Dendritic cell treated with granulocyte-macrophage colony-stimulating factor and Interleukin-4, amounts not matched to agents 40 ng/mL and 50 ng/mL, for 4 days (primary cell): ENCODE measurements around the gene DHRS3.

ENCODE experiments used
- H3K27ac Mint-ChIP-seq: one replicate; pipeline ENCODE4 v1.8.0; 2022; ENCODE audit warnings: mild to moderate bottlenecking, mixed read lengths
- H3K27me3 Mint-ChIP-seq: one replicate; pipeline ENCODE4 v1.8.0; 2022; ENCODE audit warnings: mild to moderate bottlenecking, mixed read lengths
- H3K36me3 Mint-ChIP-seq: one replicate; pipeline ENCODE4 v1.8.0; 2022; ENCODE audit warnings: low read depth, mixed read lengths
- H3K4me1 Mint-ChIP-seq: one replicate; pipeline ENCODE4 v1.8.0; 2022; ENCODE audit warnings: low read depth, mixed read lengths
- H3K4me3 Mint-ChIP-seq: one replicate; pipeline ENCODE4 v1.8.0; 2022; ENCODE audit warnings: mild to moderate bottlenecking, moderate library complexity, mixed read lengths
- H3K9me3 Mint-ChIP-seq: one replicate; pipeline ENCODE4 v1.8.0; 2022; ENCODE audit warnings: mixed read lengths
- intact Hi-C: fragments of 100-400 bp; cut with micrococcal nuclease; formaldehyde crosslinking; loops from one replicate; pipeline ENCODE4 v1.15.0; 2022

DHRS3 gene

DNA sequence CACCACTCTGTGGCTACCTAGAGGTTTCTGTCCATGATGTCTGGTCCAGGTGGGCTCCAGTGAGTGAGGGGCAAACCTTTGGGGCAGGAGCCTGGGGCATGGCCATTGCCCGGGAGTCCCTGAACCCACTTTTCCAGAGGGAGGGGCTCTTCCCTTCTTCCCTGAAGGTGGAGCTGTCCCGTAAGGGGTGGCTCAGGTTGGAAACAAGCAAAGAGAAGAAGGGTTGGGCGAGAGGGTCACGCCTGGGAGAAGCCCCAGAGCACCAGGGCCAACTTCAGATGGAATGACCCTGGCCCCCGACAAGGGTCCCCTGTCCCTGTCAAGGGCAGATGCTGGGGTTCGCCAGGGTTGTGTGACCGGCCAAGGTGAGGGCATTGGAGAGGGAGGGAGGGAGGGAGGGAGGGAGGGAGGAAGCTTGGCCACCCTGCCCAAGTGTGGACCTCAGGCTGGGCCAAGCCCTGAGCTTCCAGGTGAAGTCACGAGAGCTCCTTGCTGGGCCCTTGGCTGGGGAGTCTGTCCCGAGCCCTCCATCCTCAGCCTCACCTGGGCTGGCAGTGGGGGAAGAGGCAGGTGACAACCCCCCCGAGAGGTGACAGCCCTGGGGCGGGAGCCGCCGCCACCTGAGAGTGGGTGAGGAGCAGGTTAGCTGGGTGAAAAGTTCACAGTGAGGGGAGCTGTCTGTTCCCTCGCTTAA lies 69.6 kb downstream of the DHRS3 start:
- H3K27me3 Mint-ChIP-seq: peaks cover 2% of the 10 kb centered on the region

DNA sequence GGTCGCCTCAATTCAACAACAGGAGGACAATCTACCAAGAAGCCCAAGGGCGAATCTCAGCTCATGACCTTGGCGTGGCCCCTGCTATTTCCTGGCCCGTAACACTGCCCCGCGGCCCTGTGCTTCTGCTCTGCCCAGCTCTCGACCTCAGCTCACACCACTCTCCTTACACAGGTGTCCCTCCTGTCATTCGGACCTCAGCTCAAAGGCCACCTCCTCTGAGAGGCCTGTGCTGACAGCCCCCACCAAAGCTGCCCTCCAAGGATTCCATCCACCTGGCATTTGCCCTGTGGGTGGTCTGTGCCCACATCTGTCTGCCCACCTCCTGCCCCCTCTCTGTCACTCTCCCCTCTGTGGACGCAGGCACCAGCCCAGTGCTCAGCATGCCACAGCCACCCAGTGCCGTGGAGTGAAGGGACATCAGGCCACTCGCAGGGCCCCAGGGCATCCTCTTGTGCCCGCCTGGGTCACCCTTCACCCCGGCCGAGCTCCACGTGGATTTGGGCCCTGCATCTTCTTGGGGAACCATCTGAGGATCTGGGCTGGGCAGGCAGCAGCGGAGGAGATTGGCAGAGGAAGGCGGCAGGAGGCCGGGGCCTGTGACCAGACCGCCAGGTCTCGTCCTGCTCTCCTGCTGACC lies 70.3 kb downstream of the DHRS3 start:
- no peaks in the 10 kb centered on the region for H3K9me3 Mint-ChIP-seq

More for the DNA sequence above, 69.6 kb downstream of the DHRS3 start:
- H3K4me1 Mint-ChIP-seq: no peaks in the 10 kb centered on the region
- no peak overlapping the region for H3K4me3 Mint-ChIP-seq
- intact Hi-C loops: no loop called here
- no peaks in the 10 kb centered on the region for H3K9me3 Mint-ChIP-seq
- H3K36me3 Mint-ChIP-seq: no peaks in the 10 kb centered on the region
- no peak overlapping the region for H3K27ac Mint-ChIP-seq

DNA sequence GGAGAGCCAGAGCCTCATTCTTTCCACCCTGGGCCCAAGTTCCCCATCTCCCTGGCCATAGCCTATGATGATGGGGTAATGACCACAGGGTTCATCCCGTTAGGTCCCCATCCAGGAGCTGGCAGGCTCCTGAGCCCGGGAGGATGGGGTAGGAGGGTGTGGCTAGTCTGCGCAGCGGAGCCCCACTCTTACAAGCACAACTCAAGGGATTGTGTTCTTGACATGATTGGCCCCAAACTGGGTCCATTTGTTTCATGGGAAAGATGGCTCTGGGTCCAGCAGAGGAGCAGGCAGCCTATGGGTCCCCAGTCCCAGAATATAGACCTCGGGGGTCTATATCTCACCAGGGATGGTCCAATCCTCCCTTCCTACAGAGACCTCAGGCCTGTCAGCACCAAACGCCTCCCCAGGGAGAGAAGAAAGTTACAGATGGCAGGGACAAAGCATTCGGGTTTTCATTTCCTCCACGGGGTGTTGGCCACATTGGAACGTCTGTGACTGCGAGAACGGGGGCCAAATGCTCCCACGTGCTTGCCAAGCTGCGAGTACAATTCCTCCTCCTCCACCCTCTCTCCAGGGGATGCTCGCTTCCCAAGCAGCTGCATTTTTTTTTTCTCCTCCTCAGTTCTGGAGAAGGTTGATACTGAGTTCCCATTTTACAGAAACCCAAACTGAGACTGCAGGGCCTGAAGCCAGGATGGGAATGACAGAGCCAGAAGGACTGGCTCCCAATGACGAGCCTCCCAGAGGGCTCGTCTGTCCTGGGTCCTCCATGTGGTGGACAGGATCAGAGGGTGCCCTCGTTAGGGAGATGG lies 71.0 kb downstream of the DHRS3 start:
- Mint-ChIP-seq H3K4me3 (no peak overlapping the region), H3K27me3 (peaks cover 8% of the 10 kb centered on the region), H3K36me3 (no peaks in the 10 kb centered on the region), H3K4me1 (no peaks in the 10 kb centered on the region), H3K9me3 (no peaks in the 10 kb centered on the region), H3K27ac (no peak overlapping the region)
- intact Hi-C loops: no loop called here

More for the DNA sequence above, 70.3 kb downstream of the DHRS3 start:
- Mint-ChIP-seq H3K4me3 (no peak overlapping the region), H3K27ac (no peak overlapping the region), H3K27me3 (peaks cover 5% of the 10 kb centered on the region), H3K4me1 (no peaks in the 10 kb centered on the region), H3K36me3 (no peaks in the 10 kb centered on the region)
- intact Hi-C loops: no loop called here

DNA sequence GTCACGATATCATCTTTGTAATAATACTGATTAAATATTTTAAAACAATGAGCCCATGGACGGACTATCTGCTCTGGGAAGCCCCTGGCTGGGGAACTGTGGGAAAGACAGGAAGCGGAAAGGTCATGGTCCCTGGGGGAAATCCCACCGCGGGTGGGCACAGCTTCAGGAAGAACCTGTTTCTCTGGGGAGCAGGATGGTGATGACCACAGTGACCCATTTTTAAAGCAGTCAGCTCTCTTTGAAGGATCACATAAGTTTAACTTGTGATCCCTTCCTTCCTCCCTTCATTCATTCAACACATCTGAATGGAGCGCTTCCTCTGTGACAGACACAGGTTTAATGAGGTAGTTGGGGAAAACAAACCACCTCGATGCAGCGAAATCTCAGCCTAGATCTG lies 73.0 kb downstream of the DHRS3 start:
- H3K27ac Mint-ChIP-seq: no peak overlapping the region
- H3K9me3 Mint-ChIP-seq: no peaks in the 10 kb centered on the region
- intact Hi-C loops: no loop called here
- no peaks in the 10 kb centered on the region for H3K36me3 Mint-ChIP-seq
- peaks cover 11% of the 10 kb centered on the region for H3K27me3 Mint-ChIP-seq
- H3K4me3 Mint-ChIP-seq: no peak overlapping the region
- no peaks in the 10 kb centered on the region for H3K4me1 Mint-ChIP-seq

DNA sequence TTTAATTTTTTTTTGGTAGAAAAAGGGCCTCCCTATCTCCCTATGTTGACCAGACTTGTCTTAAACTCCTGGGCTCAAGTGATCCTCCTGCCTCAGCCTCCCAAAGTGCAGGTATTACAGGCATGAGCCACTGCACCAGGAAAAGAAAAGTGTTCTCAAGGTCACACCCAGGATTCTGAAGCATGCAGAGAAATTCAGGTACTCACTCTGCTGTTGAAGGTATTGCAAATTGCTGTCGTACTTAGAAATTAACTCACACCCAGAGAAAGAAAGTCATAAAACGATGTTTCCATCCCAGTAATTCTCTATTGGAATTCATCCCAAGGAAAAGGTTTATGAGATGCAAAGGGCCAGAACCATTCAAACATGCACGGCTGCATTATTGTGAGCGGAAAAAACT lies 73.7 kb downstream of the DHRS3 start:
- Mint-ChIP-seq H3K36me3 (no peaks in the 10 kb centered on the region), H3K4me1 (no peaks in the 10 kb centered on the region), H3K27me3 (peaks cover 11% of the 10 kb centered on the region), H3K27ac (no peak overlapping the region), H3K4me3 (no peak overlapping the region), H3K9me3 (no peaks in the 10 kb centered on the region)
- intact Hi-C loops: no loop called here

DNA sequence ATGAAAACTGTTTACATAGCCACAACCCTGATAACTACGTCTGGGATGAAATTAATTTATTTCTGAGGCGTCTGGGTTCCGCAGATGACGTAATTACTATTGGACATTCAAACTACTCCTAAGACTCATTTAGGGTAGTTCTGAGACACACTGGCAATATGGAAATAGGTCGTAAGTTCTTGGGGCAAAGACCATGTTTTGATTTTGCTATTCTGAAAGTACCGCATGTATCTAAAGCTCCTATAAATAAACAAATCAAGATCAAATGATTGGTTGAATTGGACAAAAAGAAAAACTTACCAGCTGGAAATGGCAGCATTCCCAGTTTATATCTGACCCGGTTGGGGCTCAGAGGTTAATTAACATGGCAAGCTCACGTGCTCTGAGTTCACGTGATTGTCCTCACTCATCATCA lies 74.3 kb downstream of the DHRS3 start:
- H3K4me1 Mint-ChIP-seq: no peaks in the 10 kb centered on the region

DNA sequence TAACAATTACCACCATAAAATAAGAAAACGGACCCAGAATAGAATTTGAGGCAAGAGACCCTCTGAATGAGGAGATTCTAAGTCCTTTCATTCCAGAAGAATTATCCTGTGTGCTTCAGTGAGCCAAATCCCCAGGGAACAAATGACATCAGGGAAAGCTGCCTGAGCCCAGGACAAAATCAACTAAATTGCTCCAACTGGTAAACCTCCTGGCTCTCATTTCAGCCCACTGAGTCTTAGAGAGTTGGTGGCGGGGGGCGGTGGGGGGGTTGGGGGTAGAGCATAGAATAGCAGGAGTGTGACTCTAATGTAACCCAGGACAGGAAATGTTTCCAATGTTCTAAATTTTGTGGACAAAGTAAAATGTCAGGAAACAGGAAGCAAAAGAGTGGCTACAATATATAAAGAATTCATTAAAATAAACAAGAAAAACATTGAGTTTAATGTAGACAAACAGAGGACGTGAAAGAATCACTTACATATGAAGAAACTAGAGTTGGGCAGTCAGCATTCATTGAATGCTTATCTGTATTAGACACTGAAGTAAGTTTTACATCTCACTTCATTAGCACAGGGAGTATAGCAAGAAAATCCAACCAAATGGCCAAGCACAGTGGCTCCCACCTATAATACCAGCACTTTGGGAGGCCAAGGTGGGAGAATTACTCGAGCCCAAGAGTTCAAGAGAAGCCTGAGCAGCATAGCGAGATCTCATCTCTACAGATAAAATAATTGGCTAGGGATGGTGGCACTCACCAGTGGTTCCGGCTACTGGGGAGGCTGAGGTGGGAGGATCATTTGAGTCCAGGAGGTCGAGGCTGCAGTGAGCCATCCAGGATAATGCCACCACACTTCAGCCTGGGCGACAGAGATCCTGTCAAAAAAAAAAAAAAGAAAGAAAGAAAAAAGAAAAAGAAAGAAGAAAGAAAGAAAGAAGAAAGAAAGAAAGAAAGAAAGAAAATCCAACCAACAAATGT lies 75.1 kb downstream of the DHRS3 start:
- Mint-ChIP-seq H3K27me3 (peaks cover 11% of the 10 kb centered on the region), H3K36me3 (no peaks in the 10 kb centered on the region), H3K27ac (no peak overlapping the region), H3K4me1 (no peaks in the 10 kb centered on the region), H3K4me3 (no peak overlapping the region), H3K9me3 (no peaks in the 10 kb centered on the region)
- intact Hi-C loops: no loop called here

More for the DNA sequence above, 74.3 kb downstream of the DHRS3 start:
- Mint-ChIP-seq H3K9me3 (no peaks in the 10 kb centered on the region), H3K4me3 (no peak overlapping the region), H3K36me3 (no peaks in the 10 kb centered on the region), H3K27ac (no peak overlapping the region), H3K27me3 (peaks cover 11% of the 10 kb centered on the region)
- intact Hi-C loops: no loop called here

DNA sequence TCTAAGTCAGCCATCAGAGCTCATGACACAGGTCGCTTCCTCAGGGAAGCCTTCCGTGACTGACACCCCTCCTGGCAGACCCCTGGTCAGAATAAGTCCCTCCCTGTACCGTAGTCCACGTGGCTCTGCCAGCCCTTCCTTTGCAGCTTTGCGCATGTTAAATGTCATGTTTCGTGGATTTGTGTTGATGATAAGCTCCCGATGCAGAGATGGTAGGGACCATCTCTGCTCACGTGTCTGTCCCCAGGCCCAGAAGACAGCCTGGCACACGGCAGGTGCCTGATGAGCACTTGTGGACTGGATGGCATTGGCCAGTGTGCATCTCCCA lies 75.9 kb downstream of the DHRS3 start:
- Mint-ChIP-seq H3K4me3 (no peak overlapping the region), H3K27ac (no peak overlapping the region), H3K4me1 (no peaks in the 10 kb centered on the region), H3K9me3 (no peaks in the 10 kb centered on the region), H3K27me3 (peaks cover 11% of the 10 kb centered on the region), H3K36me3 (no peaks in the 10 kb centered on the region)
- intact Hi-C loops: no loop called here

DNA sequence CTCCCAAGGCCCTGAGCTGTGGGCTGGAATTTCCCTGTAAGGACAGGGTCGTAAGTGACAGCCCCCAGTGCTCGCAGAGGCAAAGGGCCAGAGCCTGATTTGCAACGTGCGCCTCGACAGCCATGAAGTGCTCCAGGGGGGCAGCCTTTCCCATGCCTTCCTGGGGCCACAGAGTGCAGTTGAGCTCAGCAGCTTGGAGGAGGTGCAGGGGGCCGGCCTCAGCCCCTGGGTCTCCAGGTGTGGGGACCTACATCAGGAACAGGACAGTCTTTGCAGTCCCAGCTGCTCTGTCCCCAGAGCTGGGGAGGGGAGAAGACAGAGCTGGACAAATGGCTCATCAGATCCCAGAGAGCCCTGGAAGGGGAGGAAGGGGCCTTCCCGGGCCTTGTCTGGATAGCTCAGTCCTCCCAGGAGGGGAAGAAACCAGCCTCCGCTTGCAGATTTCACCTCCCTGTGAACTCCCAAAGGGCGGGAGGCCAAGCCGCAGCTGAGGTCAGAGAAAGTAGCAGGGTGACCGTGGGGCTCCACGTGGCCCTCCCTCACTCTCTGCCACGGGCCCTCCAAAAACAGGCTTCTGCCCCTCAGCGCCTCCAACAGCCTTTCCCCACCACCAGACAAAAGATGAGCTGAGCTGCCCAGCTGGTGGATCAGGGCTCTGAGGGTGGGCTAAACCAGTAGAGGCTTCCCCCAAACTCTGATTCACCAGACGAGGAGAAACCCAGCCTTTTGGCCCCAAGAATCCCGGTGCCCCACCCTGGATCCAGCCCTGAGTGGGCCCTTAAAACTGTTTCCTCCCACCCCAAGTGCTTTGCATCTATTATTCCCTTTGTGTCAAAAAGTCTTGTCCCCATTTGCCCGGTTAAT lies 76.5 kb downstream of the DHRS3 start:
- Mint-ChIP-seq H3K36me3 (no peaks in the 10 kb centered on the region), H3K4me1 (no peaks in the 10 kb centered on the region), H3K4me3 (no peak overlapping the region), H3K27ac (no peak overlapping the region), H3K27me3 (peaks cover 11% of the 10 kb centered on the region), H3K9me3 (peaks cover 1% of the 10 kb centered on the region)
- intact Hi-C loops: no loop called here

DNA sequence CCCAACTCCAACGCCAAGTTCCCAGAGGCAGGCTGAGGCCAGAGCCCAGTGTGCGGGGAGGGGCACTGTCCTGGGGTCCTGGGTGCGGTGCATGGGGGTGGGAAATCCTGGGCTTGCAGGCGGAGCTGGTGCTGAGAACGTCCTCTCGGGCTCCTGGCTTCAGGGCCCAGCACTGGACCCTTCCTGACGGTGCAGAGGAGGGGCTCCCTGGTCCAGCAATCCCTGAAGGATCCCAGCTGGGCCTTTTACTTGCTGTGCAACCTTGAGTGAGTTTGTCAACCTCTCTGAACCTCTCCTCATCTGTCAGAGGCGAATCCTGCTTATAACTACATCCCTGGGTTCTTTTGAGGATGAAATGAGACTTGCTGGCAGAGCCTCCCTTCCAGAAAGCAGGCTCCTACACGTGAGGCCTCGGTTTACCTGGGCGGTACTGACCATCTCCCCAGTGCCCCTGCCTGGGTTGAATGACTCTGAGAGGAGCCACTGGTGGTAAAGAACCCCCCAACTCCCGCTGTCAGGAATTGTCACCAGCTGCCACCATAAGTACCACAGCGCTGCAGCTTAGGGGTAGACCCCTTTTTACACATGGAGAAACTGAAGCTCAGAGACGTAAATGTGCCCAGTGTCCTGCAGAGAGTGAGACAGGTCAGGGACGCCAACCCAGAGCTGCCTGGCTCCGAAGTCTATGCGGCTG lies 77.3 kb downstream of the DHRS3 start:
- intact Hi-C loops: no loop called here
- Mint-ChIP-seq H3K9me3 (peaks cover 8% of the 10 kb centered on the region), H3K36me3 (no peaks in the 10 kb centered on the region)

DNA sequence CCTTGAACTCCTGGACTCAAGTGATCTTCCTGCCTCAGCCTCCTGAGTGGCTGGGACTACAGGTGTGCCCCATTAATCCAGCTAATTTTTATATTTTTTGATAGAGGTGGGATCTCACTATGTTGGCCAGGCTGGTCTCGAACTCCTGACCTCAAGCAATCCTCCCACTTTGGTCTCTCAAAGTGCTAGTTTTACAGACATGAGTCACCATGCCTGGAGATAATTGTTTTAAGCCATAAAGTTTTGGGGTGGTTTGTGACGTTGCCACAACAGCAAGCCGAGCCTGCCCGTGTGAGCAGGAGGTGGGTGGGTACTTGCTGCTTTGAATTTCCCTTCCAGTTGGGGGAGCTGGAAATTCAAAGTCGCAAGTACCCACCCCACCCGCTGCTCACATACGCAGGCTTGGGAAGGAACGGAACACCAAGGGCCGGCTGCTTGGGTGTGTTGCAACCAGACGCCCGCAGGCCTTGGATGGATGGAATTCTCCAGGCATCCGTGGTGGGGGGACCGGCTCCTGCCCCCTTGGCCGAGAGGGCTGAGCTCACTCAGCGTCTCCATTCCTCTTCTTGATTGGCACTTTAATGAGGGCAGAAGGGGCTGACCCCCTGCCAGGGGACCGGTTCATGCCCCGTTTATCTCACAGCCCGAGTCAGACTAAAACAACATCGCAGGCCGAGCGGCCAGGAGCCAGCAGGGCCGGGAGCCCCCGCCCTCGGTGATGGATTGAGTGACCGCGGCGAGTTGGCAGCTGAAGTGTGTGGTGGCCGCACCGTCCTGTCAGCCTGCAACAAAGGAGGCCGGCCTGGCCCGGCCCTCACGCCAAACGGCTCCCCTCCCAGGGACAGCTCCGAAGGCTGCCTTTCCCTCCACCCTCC lies 78.1 kb downstream of the DHRS3 start:
- Mint-ChIP-seq H3K27ac (no peak overlapping the region), H3K36me3 (no peaks in the 10 kb centered on the region), H3K4me3 (no peak overlapping the region), H3K9me3 (peaks cover 8% of the 10 kb centered on the region), H3K4me1 (no peaks in the 10 kb centered on the region), H3K27me3 (peaks cover 11% of the 10 kb centered on the region)
- intact Hi-C loops: no loop called here

More for the DNA sequence above, 77.3 kb downstream of the DHRS3 start:
- Mint-ChIP-seq H3K4me3 (no peak overlapping the region), H3K27me3 (peaks cover 11% of the 10 kb centered on the region), H3K4me1 (no peaks in the 10 kb centered on the region), H3K27ac (no peak overlapping the region)

DNA sequence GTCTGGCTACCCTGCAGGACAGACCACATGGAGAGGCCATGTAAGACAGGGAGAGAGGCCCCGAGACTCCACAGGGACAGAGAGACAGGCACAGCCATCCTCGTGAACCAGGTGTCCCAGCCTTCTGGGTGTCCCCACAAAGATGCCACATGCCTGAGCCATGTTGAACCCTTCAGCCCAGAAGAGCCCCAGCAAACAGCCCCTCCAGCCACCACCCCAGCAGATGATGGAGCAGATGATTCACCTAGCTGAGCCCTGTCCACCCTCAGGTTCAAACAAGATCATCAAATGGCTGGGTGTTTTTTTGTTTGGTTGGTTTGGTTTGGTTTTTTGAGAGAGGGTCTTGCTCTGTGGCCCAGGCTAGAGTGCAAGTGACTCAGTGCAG lies 78.7 kb downstream of the DHRS3 start:
- H3K4me3 Mint-ChIP-seq: no peak overlapping the region
- intact Hi-C loops: no loop called here
- no peaks in the 10 kb centered on the region for H3K36me3 Mint-ChIP-seq
- H3K9me3 Mint-ChIP-seq: peaks cover 8% of the 10 kb centered on the region
- peaks cover 10% of the 10 kb centered on the region for H3K27me3 Mint-ChIP-seq
- no peak overlapping the region for H3K27ac Mint-ChIP-seq
- no peaks in the 10 kb centered on the region for H3K4me1 Mint-ChIP-seq
